ENCODE results near the gene TANGO2.

DNA sequence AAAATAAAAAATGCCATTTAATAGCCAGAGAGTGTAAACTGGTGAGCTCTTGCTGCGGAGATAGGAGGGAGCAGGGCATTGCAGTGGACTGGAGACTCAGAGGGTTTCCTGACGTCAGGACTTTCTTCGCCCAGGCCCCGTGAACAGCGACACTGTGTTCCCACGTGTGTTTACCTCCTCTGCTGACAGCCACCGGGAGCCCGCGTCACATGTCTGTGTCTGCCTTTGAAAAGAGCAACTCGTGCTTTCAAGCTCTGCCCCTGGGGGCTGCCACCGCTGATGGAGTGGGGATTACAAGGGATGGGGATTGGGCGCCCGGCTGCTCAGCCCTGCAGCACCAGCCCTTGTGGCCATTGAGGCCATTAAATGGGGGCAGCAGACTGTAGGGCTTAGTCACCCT lies 3.3 kb downstream of the TANGO2 start:
- TF ChIP-seq, protein P1, sequence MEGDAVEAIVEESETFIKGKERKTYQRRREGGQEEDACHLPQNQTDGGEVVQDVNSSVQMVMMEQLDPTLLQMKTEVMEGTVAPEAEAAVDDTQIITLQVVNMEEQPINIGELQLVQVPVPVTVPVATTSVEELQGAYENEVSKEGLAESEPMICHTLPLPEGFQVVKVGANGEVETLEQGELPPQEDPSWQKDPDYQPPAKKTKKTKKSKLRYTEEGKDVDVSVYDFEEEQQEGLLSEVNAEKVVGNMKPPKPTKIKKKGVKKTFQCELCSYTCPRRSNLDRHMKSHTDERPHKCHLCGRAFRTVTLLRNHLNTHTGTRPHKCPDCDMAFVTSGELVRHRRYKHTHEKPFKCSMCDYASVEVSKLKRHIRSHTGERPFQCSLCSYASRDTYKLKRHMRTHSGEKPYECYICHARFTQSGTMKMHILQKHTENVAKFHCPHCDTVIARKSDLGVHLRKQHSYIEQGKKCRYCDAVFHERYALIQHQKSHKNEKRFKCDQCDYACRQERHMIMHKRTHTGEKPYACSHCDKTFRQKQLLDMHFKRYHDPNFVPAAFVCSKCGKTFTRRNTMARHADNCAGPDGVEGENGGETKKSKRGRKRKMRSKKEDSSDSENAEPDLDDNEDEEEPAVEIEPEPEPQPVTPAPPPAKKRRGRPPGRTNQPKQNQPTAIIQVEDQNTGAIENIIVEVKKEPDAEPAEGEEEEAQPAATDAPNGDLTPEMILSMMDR (IDR thresholded peaks at IDR 0.05; ENCODE audit: poor library complexity, severe bottlenecking): no peak
- no peak for TF ChIP-seq RAD21 (conservative IDR thresholded peaks at IDR 0.05)
- no peak for TF ChIP-seq POLR2AphosphoS5 (IDR thresholded peaks at IDR 0.05)
- TF ChIP-seq EP300 (conservative IDR thresholded peaks at IDR 0.05; ENCODE audit: poor library complexity, severe bottlenecking): no peak
- no peak for TF ChIP-seq EZH2 (IDR thresholded peaks at IDR 0.05; ENCODE audit: borderline replicate concordance, insufficient read depth, low read length, poor library complexity, severe bottlenecking)
- TF ChIP-seq MXI1 (conservative IDR thresholded peaks at IDR 0.05; ENCODE audit: poor library complexity, severe bottlenecking): no peak

All from neural cell (in vitro differentiated cells).